ENCODE data around the gene FER.
"Not testable (repeated sequence)": the region's sequence is repeated elsewhere in the genome, so short reads cannot be mapped to it uniquely, and the experiment has no call there.

Gene FER

GRCh38 chr5:108950276-108950675 is 202.6 kb downstream of the FER start:
- DNase-seq (ENCODE audit: low read depth in 4 of 4, low spot score in 1 of 4): no peak

GRCh38 chr5:108953940-108954339 is 206.2 kb downstream of the FER start:
- no peak for DNase-seq (ENCODE audit: low read depth in 4 of 4, low spot score in 1 of 4)

- no peak for DNase-seq (ENCODE audit: low read depth in 4 of 4, low spot score in 1 of 4)
Measured at GRCh38 chr5:108957333-108957732, 209.6 kb downstream of the FER start.

GRCh38 chr5:108966910-108967309 is 219.2 kb downstream of the FER start:
- DNase-seq (ENCODE audit: low read depth in 4 of 4, low spot score in 1 of 4): no peak

GRCh38 chr5:108974594-108974993 is 226.9 kb downstream of the FER start:
- no peak for DNase-seq (ENCODE audit: low read depth in 4 of 4, low spot score in 1 of 4)

GRCh38 chr5:108975697-108976096 is 228.0 kb downstream of the FER start:
- no peak for DNase-seq (ENCODE audit: low read depth in 4 of 4, low spot score in 1 of 4)

GRCh38 chr5:108983461-108984092 is 235.9 kb downstream of the FER start:
- no peak for DNase-seq (ENCODE audit: low read depth in 4 of 4, low spot score in 1 of 4)

- DNase-seq (ENCODE audit: low read depth in 4 of 4, low spot score in 1 of 4): no peak
Measured at GRCh38 chr5:108989761-108990392, 242.2 kb downstream of the FER start.

- DNase-seq (ENCODE audit: low read depth in 4 of 4, low spot score in 1 of 4): not testable (repeated sequence)
Measured at GRCh38 chr5:108992396-108993085, 244.8 kb downstream of the FER start.

- DNase-seq (ENCODE audit: low read depth in 4 of 4, low spot score in 1 of 4): not testable (repeated sequence)
Measured at GRCh38 chr5:108993440-108993839, 245.7 kb downstream of the FER start.

- DNase-seq (ENCODE audit: low read depth in 4 of 4, low spot score in 1 of 4): no peak
Measured at GRCh38 chr5:108997720-108998119, 250.0 kb downstream of the FER start.

- DNase-seq (ENCODE audit: low read depth in 4 of 4, low spot score in 1 of 4): no peak
Measured at GRCh38 chr5:108998216-108998615, 250.5 kb downstream of the FER start.

- no peak for DNase-seq (ENCODE audit: low read depth in 4 of 4, low spot score in 1 of 4)
Measured at GRCh38 chr5:109003928-109004327, 256.2 kb downstream of the FER start.

- no peak for DNase-seq (ENCODE audit: low read depth in 4 of 4, low spot score in 1 of 4)
Measured at GRCh38 chr5:109005297-109006009, 257.8 kb downstream of the FER start.

GRCh38 chr5:109006129-109006528 is 258.4 kb downstream of the FER start:
- no peak for DNase-seq (ENCODE audit: low read depth in 4 of 4, low spot score in 1 of 4)

GRCh38 chr5:109016300-109016699 is 268.6 kb downstream of the FER start:
- DNase-seq (ENCODE audit: low read depth in 4 of 4, low spot score in 1 of 4): no peak

- no peak for DNase-seq (ENCODE audit: low read depth in 4 of 4, low spot score in 1 of 4)
Measured at GRCh38 chr5:109022056-109022455, 274.4 kb downstream of the FER start.

GRCh38 chr5:109025729-109026128 is 278.0 kb downstream of the FER start:
- not testable (repeated sequence) for DNase-seq (ENCODE audit: low read depth in 4 of 4, low spot score in 1 of 4)

GRCh38 chr5:109027983-109028607 is 280.4 kb downstream of the FER start:
- no peak for DNase-seq (ENCODE audit: low read depth in 4 of 4, low spot score in 1 of 4)

GRCh38 chr5:109028608-109029299 is 281.1 kb downstream of the FER start:
- DNase-seq (ENCODE audit: low read depth in 4 of 4, low spot score in 1 of 4): no peak

GRCh38 chr5:109029847-109030246 is 282.1 kb downstream of the FER start:
- no peak for DNase-seq (ENCODE audit: low read depth in 4 of 4, low spot score in 1 of 4)

Measured in stimulated activated CD4-positive, alpha-beta T cell treated with anti-CD3 and anti-CD28 coated beads, Interleukin-1b, Interleukin-23, amount 100 ng/mL, for 24 hours (primary cell).